Epidermal melanocyte (primary cell): ENCODE data around the gene PLEKHA8.

Experiments
- DNase-seq: peaks from one replicate; pipeline ENCODE4 v3.0.0; 2011; ENCODE audit warnings: low spot score; ENCODE audit not compliant: insufficient read length

PLEKHA8 gene

DNA sequence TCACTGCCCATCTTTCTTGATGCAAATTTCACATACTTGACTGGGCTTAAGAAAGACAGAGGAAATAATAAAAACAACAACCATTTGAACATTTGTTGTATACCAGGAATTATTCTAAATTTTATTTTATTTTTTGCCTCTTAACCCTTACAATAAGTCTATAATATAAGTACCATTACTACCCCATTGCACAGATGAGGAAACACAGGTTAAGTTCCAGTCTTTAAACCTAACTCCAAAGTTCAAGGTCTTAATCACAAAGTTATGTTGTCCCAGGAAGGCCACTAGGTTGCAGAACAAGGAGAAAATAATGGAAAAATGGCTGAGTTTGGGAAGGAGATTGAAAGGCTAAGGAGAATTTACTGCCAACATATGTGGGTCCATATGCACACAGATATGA lies 5.2 kb upstream of the PLEKHA8 start:
- DNase-seq, result no peak

DNA sequence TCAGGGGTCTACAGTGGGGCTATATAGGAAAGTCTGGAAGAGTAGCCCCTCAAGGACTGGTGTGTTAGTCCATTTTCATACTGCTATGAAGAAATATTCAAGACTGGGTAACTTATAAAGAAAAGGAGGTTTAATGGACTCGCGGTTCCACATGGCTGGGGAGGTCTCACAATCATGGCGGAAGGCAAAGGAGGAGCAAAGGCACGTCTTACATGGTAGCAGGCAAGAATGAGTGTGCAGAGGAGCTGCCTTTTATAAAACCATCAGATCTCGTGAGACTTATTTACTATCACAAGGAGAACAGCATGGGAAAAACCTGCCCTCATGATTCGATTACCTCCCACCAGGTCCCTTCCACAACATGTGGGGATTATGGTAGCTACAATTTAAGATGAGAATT lies 4.7 kb upstream of the PLEKHA8 start:
- no peak for DNase-seq

DNA sequence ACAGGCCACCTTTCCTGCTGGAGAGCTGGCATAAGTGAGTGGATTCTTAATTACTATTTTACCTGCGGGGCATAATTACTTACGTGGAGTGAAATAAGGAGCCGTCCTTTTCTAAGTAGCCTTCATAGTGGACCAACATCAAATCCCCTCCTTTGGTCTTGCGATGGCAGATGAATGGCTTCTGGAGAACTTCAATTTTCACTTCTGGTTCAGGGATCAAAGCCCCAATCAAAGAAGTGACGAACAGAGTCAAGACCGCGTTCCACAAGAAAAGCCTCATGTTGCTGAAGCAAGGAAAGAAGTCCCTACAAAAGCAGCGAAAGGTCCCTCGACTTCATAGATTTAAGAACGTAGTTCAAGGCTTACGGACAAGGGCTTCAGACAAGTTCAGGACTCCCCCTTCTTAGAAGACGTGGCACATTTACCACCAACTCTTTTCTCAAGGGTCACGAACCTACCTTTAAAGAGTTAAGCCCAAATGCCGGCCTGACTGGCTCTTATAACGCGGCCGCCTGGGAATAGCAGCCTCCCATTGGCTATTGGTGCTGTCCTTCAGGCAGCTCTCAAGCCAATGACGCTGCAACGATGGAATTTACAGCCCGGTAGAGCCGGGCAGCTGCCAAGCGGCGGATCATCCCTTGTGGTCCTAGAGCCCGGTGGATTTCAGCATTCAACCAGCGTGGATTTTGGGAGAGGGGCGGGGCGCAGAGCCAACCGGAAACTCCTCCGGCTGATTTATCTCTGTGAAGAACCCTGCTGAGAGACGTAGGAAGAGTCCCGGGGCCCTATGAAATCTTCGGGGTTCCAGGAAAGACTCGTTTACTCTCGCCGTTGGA lies 1.8 kb upstream of the PLEKHA8 start, which contains the start of gene FKBP14:
Gene FKBP14, minus strand, starts transcription at position 474 of the 836 bp plus-strand sequence. Its CDS starts 194 bp downstream, at position 280.
- DNase-seq, result peak; percentile 85

DNA sequence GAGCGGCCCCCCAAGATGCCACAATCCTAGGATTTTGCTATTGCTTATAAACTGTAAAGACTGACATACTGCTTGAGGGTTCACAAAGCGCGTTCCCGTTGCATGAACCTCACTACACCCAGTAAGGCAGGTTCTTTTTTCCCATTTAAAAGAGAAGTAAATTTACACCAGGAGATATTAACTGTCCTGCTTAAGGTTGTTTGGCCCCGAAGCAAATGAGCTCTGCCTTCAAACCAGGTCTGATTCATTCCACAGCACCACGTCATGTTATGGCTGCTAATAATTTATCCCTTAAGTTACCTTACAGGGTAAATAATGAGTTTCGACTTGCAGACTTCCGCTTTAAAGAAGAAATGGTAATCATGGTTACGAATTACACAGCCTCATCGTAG lies 1.2 kb upstream of the PLEKHA8 start:
- no peak for DNase-seq

DNA sequence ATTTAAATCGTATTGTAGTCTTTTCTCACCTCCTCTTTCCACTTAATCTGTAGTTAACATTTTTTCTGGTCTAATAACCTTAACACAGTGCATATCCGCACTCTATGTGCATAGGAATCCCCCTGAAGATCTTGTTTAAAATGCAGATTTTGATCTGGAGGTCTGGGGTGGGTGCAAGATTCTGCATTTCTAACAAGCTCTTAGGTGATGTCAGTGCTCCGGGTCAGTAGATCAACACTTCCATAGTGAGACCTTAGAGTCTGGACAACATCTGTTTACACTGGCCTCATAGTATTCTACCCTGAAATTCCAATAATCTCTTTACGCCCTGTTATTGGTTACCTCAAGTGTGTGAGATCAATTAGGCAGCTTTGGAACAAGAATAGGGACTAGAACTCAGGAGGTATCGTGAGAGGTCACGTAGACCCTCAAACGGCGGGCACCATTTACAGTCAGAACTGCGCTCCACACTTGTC lies 434 bp upstream of the PLEKHA8 start:
- DNase-seq, result no peak

DNA sequence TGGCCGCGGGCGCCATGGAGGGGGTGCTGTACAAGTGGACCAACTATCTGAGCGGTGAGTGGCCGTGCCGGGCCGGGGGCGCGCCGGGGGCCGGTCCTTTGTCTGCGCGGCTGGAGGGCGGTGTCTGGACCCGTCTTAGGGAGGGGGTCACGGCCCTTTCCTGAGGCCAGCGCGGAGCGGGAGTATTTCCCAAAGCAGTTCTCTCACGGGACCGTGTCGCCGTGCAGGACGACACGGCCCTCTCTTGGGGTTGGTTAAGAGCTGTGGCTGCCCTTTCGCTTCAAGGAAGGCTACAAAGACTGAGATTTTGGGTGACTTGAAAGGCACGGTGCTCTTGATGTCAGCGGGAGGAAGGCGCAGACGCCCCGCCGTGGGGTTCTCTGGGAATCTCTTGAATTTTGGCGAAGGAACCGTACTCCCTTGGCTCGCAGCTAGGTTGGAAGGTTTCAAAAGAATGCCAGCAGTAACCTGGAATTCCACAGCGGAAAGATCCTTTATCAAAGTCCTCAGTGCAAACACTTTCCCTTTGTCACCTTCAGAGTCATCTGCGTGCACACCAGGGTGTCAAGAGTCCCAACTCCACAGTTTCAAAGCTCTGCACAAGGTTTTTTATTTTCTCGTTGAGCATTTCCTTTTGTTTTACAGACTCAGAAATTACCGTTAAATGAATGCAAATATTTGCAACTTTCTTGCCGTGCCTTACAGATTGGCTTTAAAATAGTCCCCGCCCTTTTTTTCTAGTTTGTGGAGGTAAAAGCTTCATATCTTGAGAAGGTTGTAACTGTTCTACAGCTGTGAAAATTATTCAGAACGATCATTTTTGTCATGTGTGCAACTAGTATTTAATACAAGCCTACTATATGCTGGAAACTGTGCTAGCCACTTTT lies 780 bp downstream of the PLEKHA8 start:
- DNase-seq, result no peak

DNA sequence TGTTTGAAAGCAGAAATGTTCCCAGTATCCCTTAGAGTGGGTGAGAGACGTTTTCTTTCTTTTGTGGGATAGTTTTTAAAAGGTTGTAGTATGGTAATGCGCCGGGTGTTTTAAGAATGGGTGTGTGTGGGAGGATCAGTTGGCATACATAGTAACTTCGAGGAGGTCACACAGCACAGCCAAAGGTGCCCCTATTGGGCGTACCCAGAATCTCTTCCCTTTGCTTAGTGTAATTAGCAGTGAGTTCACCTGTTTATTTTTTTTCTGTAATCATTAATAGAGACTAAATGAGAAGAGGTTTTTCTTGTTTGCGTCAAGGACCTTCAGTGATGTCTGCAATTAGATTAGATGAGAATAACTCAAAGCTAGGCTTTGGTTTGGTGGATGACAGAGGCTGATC lies 1.5 kb downstream of the PLEKHA8 start:
- no peak for DNase-seq

DNA sequence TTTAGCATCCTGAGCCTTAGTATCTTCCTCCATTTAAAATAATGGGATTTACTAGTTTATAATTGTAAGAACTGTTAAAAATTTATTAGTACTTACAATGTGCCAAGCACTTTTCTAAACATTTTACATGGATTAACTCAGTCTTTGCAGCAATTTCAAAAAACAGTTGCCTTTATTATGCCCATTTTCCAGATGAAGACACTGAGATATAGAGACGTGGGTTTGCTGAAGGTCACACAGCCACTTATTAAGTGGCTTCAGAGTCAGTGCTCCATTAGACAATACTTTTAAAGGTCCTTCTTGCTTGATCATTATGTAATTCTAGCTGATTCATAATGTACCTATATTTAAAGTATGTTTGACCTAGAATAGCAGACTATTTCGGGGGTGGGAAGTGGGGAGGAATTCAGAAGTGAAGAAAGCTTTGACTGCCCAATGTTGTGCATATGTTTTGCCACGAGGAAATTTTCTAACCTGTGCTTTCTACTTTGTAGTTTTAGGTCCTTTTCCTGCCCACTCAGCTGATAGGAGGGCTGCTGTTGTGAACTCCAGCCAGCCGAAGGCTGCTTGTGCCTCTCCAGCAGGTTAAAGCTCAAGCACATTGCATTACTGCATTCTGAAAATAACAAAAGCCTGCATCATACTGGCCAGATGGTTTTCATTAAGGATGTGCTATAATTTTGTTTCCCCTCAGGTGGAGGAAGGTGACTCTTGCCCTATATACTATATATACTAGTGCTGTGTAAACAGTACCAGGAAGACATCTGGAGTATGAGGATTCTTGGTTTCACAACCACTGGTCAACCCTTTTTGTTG lies 4.3 kb downstream of the PLEKHA8 start:
- DNase-seq, result no peak

DNA sequence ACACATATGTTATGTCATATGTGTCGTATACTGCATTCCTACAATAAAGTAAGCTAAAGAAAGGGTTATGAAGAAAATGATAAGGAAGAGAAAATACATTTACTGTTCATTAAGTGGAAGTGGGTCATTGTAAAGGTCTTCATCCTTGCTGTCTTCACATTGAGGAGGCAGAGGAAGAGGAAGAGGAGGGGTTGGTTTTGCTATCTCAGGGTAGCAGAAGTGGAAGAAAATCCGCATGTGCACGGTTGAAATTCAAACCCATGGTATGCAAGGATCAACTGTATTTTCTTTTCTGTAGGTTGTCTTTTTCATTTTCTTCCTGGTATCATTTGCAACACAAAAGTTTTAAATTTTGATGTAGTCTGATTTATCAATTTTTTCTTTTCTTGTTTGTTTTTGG lies 6.3 kb downstream of the PLEKHA8 start:
- no peak for DNase-seq

DNA sequence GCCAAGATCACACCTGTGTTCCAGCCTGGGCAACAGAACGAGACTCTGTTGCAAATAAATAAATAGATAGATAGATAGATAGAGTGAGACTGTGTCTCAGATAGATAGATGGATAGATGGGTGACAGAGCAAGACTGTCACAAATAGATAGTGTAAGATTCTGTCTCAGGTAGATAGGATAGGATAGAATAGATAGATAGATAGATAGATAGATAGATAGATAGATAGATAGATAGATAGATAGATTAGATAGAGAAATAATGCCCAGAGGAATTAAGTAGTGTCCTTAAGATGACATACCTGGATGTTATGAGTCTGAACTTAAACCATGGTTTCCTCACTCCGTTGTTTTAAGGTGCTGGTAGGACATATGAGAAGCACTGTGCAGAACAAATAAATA lies 8.0 kb downstream of the PLEKHA8 start:
- DNase-seq, result no peak

DNA sequence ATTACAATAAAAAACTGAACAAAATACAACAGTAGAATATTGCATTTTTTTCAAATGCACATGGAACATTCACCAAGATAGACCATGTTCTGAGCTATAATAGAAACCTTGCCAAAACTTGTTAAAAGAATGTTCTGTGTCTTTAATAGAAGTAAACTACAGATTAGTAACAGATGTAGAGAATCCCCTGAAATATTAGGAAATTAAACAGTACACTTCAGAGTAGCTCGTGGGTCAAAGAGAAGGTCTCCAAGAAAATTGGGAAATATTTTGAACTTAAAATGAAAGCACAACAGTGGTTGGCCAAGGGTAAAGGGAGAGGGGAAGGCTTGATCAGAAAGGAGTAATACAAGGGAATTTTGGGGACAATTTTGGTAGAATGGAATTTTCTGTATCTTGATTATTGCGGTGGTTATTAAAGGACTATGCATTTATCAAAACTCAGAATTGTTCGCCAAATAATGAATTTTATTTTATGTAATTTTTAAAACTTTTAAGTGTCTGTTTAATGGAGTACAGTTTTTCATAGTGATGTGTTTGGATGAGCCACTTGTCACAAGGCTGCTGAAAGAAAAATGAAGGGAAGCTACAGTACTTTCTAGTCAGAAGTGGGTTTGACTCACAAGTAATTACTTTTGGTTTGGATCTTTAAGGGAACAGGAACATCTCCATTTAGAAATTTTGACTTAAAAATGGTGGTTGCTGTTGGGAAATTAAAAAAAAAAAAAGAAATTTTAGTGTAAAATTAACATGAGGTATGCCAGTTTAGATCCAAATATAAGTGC lies 10.2 kb downstream of the PLEKHA8 start:
- DNase-seq, result no peak

DNA sequence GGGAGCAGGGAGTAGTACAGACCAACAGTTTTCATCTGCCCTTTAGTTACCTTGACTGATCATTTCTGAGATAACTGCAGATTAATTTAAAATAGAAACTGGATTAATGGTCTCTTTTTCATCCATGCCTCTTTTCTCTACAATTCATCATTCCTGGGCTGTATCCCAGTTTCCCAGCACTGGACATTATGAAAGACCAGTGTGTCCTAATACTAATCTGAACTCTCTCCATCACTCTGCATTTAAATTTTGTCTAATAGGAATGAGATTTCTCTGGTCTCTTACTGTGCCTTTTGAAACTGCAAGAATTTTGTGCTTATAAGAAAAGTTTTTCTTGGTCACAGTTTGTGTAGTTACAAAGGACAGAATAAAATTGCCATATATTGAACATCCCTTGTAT lies 12.7 kb downstream of the PLEKHA8 start:
- no peak for DNase-seq

DNA sequence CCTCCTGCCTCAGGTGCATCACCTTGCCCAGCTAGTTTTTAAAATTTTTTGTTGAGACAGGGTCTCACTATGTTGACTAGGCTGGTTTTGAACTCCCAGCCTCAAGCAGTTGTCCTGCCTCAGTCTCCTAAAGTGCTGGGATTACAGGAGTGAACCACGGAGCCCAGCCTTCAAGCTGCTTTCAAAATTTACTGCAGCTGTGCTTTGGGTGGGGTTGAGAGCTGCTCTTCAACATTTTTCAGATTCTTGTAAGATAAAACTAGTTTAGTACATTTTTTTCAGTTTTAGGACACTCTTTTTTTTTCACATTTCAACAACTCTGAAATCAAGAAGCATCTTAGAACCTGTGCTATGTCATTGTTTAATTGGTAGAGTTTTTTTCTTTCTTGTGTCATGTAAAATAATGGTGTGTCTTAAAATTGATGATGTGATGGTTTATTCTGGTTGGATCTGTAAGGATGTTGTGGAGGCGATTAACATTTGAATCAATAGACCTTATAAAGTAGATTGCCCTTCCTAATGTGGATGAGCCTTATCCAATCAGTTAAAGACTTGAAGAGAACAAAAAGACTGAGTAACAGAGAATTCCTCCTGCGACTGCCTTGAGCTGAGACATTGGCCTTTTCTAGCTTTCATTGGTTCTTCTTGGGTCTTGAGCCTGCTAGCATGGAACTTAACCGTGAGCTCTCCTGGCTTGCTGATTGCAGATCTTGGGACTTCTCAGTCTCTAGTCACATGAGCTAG lies 13.5 kb downstream of the PLEKHA8 start:
- DNase-seq, result no peak

DNA sequence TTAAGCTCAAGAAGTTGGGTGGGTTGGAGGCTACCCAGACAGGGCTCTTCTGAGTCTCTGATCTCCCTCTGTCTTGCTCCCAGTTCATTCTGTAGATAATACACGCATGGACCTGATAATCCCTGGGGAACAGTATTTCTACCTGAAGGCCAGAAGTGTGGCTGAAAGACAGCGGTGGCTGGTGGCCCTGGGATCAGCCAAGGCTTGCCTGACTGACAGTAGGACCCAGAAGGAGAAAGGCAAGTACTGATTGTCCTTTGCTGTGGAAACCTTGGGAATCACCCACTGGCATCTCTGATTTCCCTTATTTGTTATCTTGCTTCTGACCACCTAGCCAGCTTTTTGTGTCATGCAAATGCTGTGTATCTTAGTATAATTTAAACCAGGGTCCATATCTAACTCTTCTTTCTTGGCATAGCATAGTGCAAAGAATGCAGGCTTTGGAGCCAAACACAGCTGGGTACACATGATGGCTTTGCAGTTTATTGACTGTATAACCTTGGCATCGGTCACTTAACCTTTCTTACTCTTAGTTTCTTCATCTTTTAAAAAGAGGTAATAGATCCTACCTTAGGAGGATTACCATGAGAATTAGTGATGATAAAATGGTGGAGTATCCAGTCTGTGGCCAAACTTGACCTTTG lies 18.0 kb downstream of the PLEKHA8 start:
- no peak for DNase-seq

DNA sequence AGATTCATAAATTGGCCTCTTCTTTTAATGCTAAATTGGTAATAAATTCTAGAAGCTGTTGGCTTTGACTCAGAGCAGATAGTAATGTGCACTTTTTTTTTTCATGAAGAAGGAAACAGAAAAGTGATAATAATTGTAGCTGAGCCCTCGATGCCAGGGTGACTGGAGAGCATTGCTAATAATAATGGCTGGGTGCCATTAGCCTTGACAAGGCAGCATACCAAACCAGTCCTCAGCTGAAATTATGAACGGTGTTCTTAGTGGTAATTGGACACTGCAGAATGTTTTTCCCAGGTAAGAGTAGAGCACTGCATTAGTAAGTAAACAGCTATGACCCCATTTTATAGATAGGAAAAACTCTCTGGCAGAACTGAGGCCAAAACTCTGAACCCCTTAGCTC lies 18.9 kb downstream of the PLEKHA8 start:
- no peak for DNase-seq

DNA sequence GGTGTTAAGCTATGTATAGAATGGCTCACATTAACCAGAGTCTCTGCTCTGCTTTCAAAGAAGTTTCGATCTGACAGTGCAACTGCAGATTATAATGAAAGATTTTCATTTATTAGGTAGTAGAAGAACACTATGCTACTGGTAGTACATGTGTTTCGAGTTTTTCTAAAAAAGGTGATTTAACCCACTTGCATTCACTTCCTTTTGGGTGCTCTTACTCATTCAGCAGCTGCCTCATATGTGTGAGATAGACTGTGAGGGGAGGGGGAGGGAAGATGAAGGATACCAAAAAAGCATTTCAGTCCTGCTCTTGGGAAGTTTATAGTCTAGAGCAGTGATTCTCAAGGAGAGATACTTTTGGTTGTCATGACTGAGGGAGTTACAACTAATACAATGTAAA lies 20.4 kb downstream of the PLEKHA8 start:
- no peak for DNase-seq

DNA sequence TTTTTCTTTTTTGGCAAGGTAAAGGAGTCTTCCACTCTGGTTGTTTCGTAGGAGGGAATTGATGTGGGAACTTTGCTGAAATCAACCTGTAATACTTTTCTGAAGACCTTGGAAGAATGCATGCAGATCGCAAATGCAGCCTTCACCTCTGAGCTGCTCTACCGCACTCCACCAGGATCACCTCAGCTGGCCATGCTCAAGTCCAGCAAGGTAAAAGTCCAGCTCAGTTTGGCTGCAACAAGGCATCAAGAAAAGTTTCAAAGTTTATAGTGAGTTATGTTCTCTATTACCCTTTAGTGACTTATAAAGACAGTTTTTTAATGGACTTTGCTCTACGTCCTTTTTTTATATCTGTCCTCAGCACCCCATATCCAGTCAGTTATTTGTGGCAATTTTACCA lies 21.0 kb downstream of the PLEKHA8 start:
- DNase-seq, result no peak

DNA sequence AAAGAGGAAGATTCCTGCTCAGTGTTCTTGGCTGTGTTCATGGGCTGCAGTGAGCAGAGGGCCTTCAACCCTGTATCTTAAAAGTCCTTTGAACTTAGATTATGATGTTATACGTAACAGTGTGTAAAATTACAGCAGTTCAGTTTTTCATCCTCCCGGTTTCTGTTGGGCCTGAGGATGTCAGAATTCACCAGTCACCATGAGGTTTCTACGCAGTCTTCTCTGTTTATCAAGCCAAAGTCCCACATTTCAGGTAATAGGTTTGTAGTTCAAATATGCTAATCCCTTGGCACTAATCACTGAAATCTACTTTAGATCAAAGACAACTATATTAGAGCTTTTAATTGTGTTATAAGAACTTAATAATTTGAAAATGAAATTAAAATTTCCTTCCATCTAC lies 24.9 kb downstream of the PLEKHA8 start:
- no peak for DNase-seq

DNA sequence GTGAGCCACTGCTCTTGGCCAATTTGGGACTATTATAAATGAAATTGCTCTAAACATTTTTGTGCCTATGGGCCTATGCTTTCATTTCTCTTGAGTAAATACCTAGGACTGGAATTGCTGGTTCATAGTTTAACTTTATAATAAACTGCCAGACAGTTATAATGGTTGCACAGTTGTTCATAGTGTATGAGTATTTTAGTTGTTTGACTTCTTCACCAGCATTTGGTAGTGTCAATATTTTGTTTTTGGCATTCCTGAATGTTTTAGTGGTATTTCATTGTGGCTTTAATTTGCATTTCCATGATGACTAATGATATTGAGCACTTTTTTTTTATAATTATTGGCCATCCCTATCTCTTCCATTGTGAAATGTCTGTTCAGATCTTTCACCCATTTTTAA lies 29.5 kb downstream of the PLEKHA8 start:
- no peak for DNase-seq
